K562 (cell line): Measurements from ENCODE around the gene AHCYL2. TPM values are rescaled to one million over a fixed set of nuclear protein-coding genes. Genes with fewer than 3 reads are reported as not detected.

Experiments used
- ATAC-seq: fragments of 200-7000 bp; cut with Tn5 transposase; 3 replicates; pipeline ENCODE4 v1.9.1; 2020; ENCODE audit warnings: moderate library complexity
- BruUV-seq: library from RNA; stranded (reverse); fragments of 400-500 nt; replicated peaks from 2 replicates; lab custom pipeline; 2021; lab: Mats Ljungman, UMichigan
- CTCF ChIA-PET: fragments of 300-600 bp; formaldehyde crosslinking; extraction: SDS; loops from one replicate; lab custom pipeline; 2021; ENCODE audit warnings: low intra/inter-chr PET ratio; lab: Yijun Ruan, JAX
- POLR2A ChIA-PET: fragments of 300-600, 350-650 bp; sonication (Branson Sonifier 250); formaldehyde crosslinking; extraction: SDS; loops from one replicate; lab custom pipeline; 2021; ENCODE audit warnings: antibody characterized with exemption, inconsistent platforms; lab: Yijun Ruan, JAX
- DNase-seq, 4 experiments: peaks; one replicate each; pipeline versions ENCODE4 v3.0.0 to v3.0.0-alpha.2; 2011 to 2018; ENCODE audit warnings: low spot score in 3 of 4, mixed read lengths in 3 of 4; ENCODE audit errors: extremely low read depth in 1 of 4
- FAIRE-seq: peaks from 2 replicates; lab custom pipeline; 2011; peaks lifted over from hg19 to GRCh38; lab: Jason Lieb, UNC
- H2AFZ ChIP-seq: 2 replicates; pipeline ENCODE4 v1.6.0; 2011; ENCODE audit warnings: low read depth, low read length, control low read depth, inconsistent platforms
- H3K27ac ChIP-seq: fragments of 200-600 bp; 3 replicates; pipeline ENCODE4 v1.8.0; 2011; ENCODE audit warnings: low read depth, mild to moderate bottlenecking, control low read depth, inconsistent platforms, low read length, moderate library complexity, mixed read lengths; ENCODE audit errors: extremely low read depth
- H3K27me3 ChIP-seq, 2 experiments: fragments of 300-600 bp in 1 of 2; 2 replicates in 1 of 2; 3 replicates in 1 of 2; pipeline versions ENCODE4 v1.6.0 to v1.8.0; 2011; ENCODE audit warnings: inconsistent platforms in 2 of 2, low read length in 2 of 2, mild to moderate bottlenecking in 1 of 2, mixed read lengths in 1 of 2, moderate library complexity in 1 of 2; ENCODE audit not compliant: control insufficient read depth in 2 of 2, insufficient read depth in 2 of 2
- H3K36me3 ChIP-seq: fragments of 300-600 bp; 3 replicates; pipeline ENCODE4 v1.8.0; 2011; ENCODE audit warnings: mild to moderate bottlenecking, low read length, inconsistent platforms; ENCODE audit not compliant: control insufficient read depth, insufficient read depth
- H3K4me1 ChIP-seq, 2 experiments: fragments of 200-600 bp in 1 of 2; replicated peaks in 1 of 2; 2 replicates in 1 of 2; 3 replicates in 1 of 2; pipeline versions ENCODE4 v1.5.1 to v1.8.0; 2011; ENCODE audit warnings: inconsistent platforms in 2 of 2, low read length in 2 of 2, mild to moderate bottlenecking in 1 of 2, mixed read lengths in 1 of 2, moderate library complexity in 1 of 2; ENCODE audit not compliant: control insufficient read depth in 2 of 2, insufficient read depth in 2 of 2
- H3K4me2 ChIP-seq: 2 replicates; pipeline ENCODE4 v1.6.1; 2011; ENCODE audit warnings: low read length, control low read depth, inconsistent platforms, mixed read lengths; ENCODE audit not compliant: insufficient read depth
- H3K4me3 ChIP-seq: fragments of 200-600 bp; sonication (generic), shearing (Covaris generic); 2 replicates; pipeline ENCODE4 v1.5.1; 2016; ENCODE audit warnings: control low read depth, inconsistent platforms
- H3K79me2 ChIP-seq: fragments of 200-600 bp; 3 replicates; pipeline ENCODE4 v1.8.0; 2011; ENCODE audit warnings: low read length, inconsistent platforms; ENCODE audit not compliant: control insufficient read depth, insufficient read depth
- H3K9ac ChIP-seq, 2 experiments: 2 replicates each; pipeline versions ENCODE4 v1.6.0 to v1.6.1; 2011; ENCODE audit warnings: low read depth in 2 of 2, low read length in 2 of 2, control low read depth in 1 of 2, inconsistent platforms in 1 of 2, mild to moderate bottlenecking in 1 of 2, mixed read lengths in 1 of 2; ENCODE audit not compliant: insufficient read depth in 1 of 2
- H3K9me1 ChIP-seq: one replicate; pipeline ENCODE4 v1.6.0; 2011; ENCODE audit warnings: inconsistent platforms, mild to moderate bottlenecking, low read length, moderate library complexity; ENCODE audit not compliant: control insufficient read depth, insufficient read depth
- H3K9me3 ChIP-seq: replicated peaks from 2 replicates; pipeline ENCODE4 v1.5.1; 2011; ENCODE audit warnings: low read depth, low read length, inconsistent platforms; ENCODE audit not compliant: control insufficient read depth, insufficient read depth
- H4K20me1 ChIP-seq: replicated peaks from 2 replicates; pipeline ENCODE4 v1.6.1; 2011; ENCODE audit warnings: low read length, inconsistent platforms, mixed read lengths; ENCODE audit not compliant: control insufficient read depth, insufficient read depth
- HEY1 ChIP-seq: fragments of 250-450 bp; sonication (Bioruptor Pico); IDR thresholded peaks from 2 replicates; pipeline ENCODE4 v1.5.0; 2020; ENCODE audit warnings: mild to moderate bottlenecking, moderate library complexity, borderline replicate concordance
- PCBP2 ChIP-seq: fragments of 200-400 bp; formaldehyde crosslinking; IDR thresholded peaks from 2 replicates; pipeline ENCODE4 v1.6.1; 2018; ENCODE audit warnings: low read length, low read depth, mild to moderate bottlenecking, moderate library complexity; ENCODE audit not compliant: poor library complexity, severe bottlenecking
- THRA ChIP-seq: fragments of 450-650 bp; IDR thresholded peaks from 2 replicates; pipeline ENCODE4 v1.6.1; 2017; ENCODE audit warnings: mild to moderate bottlenecking, moderate library complexity
- ZNF12 ChIP-seq: sonication (generic); formaldehyde crosslinking; IDR thresholded peaks from 2 replicates; pipeline ENCODE4 v1.4.0; 2020; ENCODE audit warnings: mild to moderate bottlenecking, missing genetic modification reagents
- ZNF407 ChIP-seq: fragments of 450-650 bp; IDR thresholded peaks from 2 replicates; pipeline ENCODE4 v1.6.1; 2016; ENCODE audit warnings: low read depth
- ZNF609 ChIP-seq: sonication (generic); formaldehyde crosslinking; IDR thresholded peaks from 2 replicates; pipeline ENCODE4 v1.8.1; 2023; ENCODE audit warnings: missing genetic modification reagents, mild to moderate bottlenecking, borderline replicate concordance
- WGBS: fragments of 100-300 bp; shearing (Covaris generic); methylation state at CpG from one replicate; pipeline ENCODE4 v1.1.6; 2016; ENCODE audit warnings: low coverage, mixed read lengths; ENCODE audit not compliant: insufficient coverage; ENCODE audit errors: missing lambda C conversion rate; 5-methylcytosine and 5-hydroxymethylcytosine counted together
- in situ Hi-C: fragments of 300-500 bp; cut with MboI; formaldehyde crosslinking; loops from 4 replicates; pipeline ENCODE4 v1.15.0; 2018; ENCODE audit warnings: inconsistent platforms, mixed read lengths
- intact Hi-C: fragments of 100-400 bp; cut with micrococcal nuclease; formaldehyde crosslinking; loops from 2 replicates; pipeline ENCODE4 v1.14.2; 2022
- polyA plus RNA-seq, 8 experiments: library from polyadenylated mRNA; depleted of rRNA in 4 of 8; stranded (reverse) in 5 of 8; unstranded in 3 of 8; fragments of >200 nt; fragmentation: Nextera tagmentation in 2 of 8; fragmentation: Illumina TruSeq in 1 of 8; extraction: Ambion mirVana in 2 of 8; extraction: Trizol in 1 of 8; gene quantifications; 2 replicates each; pipeline versions ENCODE4 v1.2.1 to v1.2.3, GENCODE V29; 2011 to 2014; ENCODE audit warnings: inconsistent platforms in 1 of 8, missing spikeins in 1 of 8
- total RNA-seq, 7 experiments: library from RNA; depleted of rRNA in 6 of 7; stranded (reverse); fragments of >200 nt in 6 of 7; fragmentation: Illumina TruSeq in 2 of 7; extraction: Trizol in 2 of 7; gene quantifications; 2 replicates each; pipeline versions ENCODE4 v1.2.1 to v1.2.3, GENCODE V29; 2011 to 2021; ENCODE audit warnings: low replicate concordance in 1 of 7

Gene AHCYL2
- total and polyA plus RNA-seq, 9 of the 15 experiments (the other 6 are each of a cell fraction or from before 2014, with no cell fraction given): 0.93 to 10.5 (median 5.2) TPM

- H4K20me1 ChIP-seq: no peaks in the 10 kb centered on the region
- H3K9me1 ChIP-seq: no peaks in the 10 kb centered on the region
- no TSS peak for BruUV-seq
- WGBS: 33% methylated on average over 2 of the region's 2 CpGs
- CTCF ChIA-PET: interaction anchor here (0.7 kb wide), 1 partner anchor 267 kb away, joined by 3 read pairs; no protein-coding TSS in a partner anchor
- peaks cover 0 to 5% of the 10 kb centered on the region in 2 experiments; a peak in 3 of 5 replicates for H3K4me1 ChIP-seq
- H3K27me3 ChIP-seq: no peaks in the 10 kb centered on the region
- H3K4me2 ChIP-seq: no peak overlapping the region
- DNase-seq: no peak
- no peak overlapping the region for H2AFZ ChIP-seq
- POLR2A ChIA-PET: interaction anchor here (0.7 to 1.6 kb wide), 4 partner anchors 10 to 47 kb away, joined by 3 to 6 read pairs (median 4); partner anchors contain the start of gene STRIP2
- ATAC-seq: no peak
- no peaks in the 10 kb centered on the region for H3K79me2 ChIP-seq
- no peak overlapping the region for H3K9ac ChIP-seq
- in situ Hi-C loops: no loop called here
- no peaks in the 10 kb centered on the region for H3K9me3 ChIP-seq
- H3K4me3 ChIP-seq: no peak overlapping the region
- intact Hi-C loops: no loop called here
- no peaks in the 10 kb centered on the region; the same call in 2 of the 3 replicates for H3K36me3 ChIP-seq
- no peak overlapping the region for H3K27ac ChIP-seq
- no peak for FAIRE-seq
- no peak for TF ChIP-seq ZNF12 (CRISPR knock-in tag)
- no peak for TF ChIP-seq THRA
- no peak for TF ChIP-seq ZNF609
- TF ChIP-seq ZNF407: no peak
- TF ChIP-seq PCBP2: no peak
- TF ChIP-seq HEY1: no peak
Observed at GRCh38 chr7:129391546-129392171, 166.8 kb downstream of the AHCYL2 start.
